GM12891 (cell line): ENCODE data around the gene TSSC4.

Experiments
- DNase-seq: peaks from one replicate; pipeline ENCODE4 v3.0.0; 2011; ENCODE audit warnings: low spot score; ENCODE audit not compliant: insufficient read length
- FAIRE-seq: peaks from 2 replicates; lab custom pipeline; 2011; peaks lifted over from hg19 to GRCh38; lab: Jason Lieb, UNC
- PAX5 ChIP-seq: IDR thresholded peaks from 2 replicates; pipeline ENCODE4 v1.6.1; 2011; ENCODE audit warnings: low read length, moderate library complexity, mild to moderate bottlenecking; ENCODE audit not compliant: insufficient read depth, severe bottlenecking
- POLR2A ChIP-seq: IDR thresholded peaks from 2 replicates; pipeline ENCODE4 v1.6.1; 2011; ENCODE audit warnings: low read depth, low read length, control low read depth
- POLR2AphosphoS5 ChIP-seq: IDR thresholded peaks from 2 replicates; pipeline ENCODE4 v1.6.1; 2011; ENCODE audit warnings: low read depth, low read length, control low read depth
- POU2F2 ChIP-seq: IDR thresholded peaks from 2 replicates; pipeline ENCODE4 v1.6.1; 2011; ENCODE audit warnings: low read depth, mild to moderate bottlenecking, control low read depth, low read length, moderate library complexity
- SPI1 ChIP-seq: IDR thresholded peaks from 2 replicates; pipeline ENCODE4 v1.6.1; 2011; ENCODE audit warnings: low read depth, low read length, control low read depth
- TAF1 ChIP-seq: IDR thresholded peaks from 2 replicates; pipeline ENCODE4 v1.6.1; 2011; ENCODE audit warnings: low read depth, low read length, control low read depth

Gene TSSC4

GRCh38 chr11:2379466-2380174 lies 20.9 kb upstream of the TSSC4 start:
- DNase-seq: no peak
- no peak for FAIRE-seq

GRCh38 chr11:2380396-2380795 lies 20.2 kb upstream of the TSSC4 start:
- peak; percentile 43 for FAIRE-seq
- no peak for TF ChIP-seq SPI1
- TF ChIP-seq TAF1: no peak
- no peak for TF ChIP-seq POLR2AphosphoS5
- TF ChIP-seq PAX5: no peak
- TF ChIP-seq POLR2A: no peak
- TF ChIP-seq POU2F2: no peak

More at GRCh38 chr11:2379466-2380174, 20.9 kb upstream of the TSSC4 start:
- no peak for TF ChIP-seq POLR2A
- TF ChIP-seq POLR2AphosphoS5: no peak
- no peak for TF ChIP-seq PAX5
- TF ChIP-seq SPI1: no peak
- no peak for TF ChIP-seq TAF1
- TF ChIP-seq POU2F2: no peak

DNA sequence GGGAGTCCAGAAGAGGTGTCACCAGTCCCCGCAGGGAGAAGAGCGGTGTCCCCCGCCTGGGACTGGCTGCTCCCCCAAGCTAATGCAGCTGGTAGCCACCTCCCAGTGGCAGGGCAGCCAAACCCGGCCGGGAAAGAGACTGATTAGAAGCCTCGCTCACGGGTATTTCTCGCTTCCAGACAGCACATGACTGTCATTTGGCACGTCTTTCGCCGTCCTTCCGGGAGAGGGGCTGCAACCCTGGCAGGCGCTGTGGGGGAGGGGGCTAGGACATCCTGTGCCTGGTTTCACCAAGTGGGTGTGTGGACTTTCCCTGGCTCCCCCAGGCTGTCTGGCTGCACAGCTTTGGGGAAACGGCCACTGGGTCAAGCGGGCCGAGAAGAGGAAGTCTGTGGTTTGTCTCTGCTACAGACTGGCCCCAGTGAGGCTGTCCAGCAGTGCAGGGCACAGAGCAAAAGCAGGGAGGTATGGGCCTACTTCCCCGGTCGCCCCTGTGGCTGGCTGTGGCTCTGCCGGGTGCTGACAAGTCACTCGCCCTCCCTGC lies 19.7 kb upstream of the TSSC4 start:
- TF ChIP-seq POLR2A (no peak), SPI1 (peak; percentile 86), POLR2AphosphoS5 (peak; percentile 50; the same call in 1 of the 2 replicates), POU2F2 (0 out of 2 replicates have a peak, but pooled peaks have one; percentile 39), PAX5 (no peak)
- FAIRE-seq: peak; percentile 91

More at GRCh38 chr11:2380396-2380795, 20.2 kb upstream of the TSSC4 start:
- DNase-seq: no peak

GRCh38 chr11:2381494-2382128 lies 18.9 kb upstream of the TSSC4 start:
- FAIRE-seq: no peak
- TF ChIP-seq TAF1 (no peak), SPI1 (no peak), POU2F2 (no peak), POLR2AphosphoS5 (no peak), POLR2A (no peak; the same call in 1 of the 2 replicates), PAX5 (no peak)
- DNase-seq: no peak

More for the DNA sequence above, 19.7 kb upstream of the TSSC4 start:
- DNase-seq: no peak

DNA sequence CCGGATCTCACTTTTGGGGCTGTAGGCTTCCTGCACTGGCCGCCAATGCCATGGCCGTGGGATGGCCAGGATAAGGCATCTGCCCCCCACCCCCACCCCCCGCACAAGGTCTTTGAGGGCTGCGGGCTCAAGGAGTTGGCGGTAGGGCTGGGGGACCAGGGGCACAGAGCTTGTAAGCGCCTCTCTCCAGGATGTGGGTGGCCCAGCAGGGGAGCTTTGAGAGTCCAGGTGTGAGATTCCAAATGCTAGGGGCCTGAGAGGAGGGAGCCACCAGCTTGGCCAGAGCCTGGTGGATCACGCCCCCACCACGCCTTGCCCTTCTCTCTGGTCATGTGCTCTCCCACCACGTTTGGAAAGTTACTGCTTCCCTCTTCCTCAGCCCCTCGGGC lies 18.4 kb upstream of the TSSC4 start:
- no peak for DNase-seq
- TF ChIP-seq PAX5 (no peak), POU2F2 (no peak), POLR2AphosphoS5 (no peak; the same call in 1 of the 2 replicates), TAF1 (no peak), SPI1 (no peak), POLR2A (no peak)
- no peak for FAIRE-seq

DNA sequence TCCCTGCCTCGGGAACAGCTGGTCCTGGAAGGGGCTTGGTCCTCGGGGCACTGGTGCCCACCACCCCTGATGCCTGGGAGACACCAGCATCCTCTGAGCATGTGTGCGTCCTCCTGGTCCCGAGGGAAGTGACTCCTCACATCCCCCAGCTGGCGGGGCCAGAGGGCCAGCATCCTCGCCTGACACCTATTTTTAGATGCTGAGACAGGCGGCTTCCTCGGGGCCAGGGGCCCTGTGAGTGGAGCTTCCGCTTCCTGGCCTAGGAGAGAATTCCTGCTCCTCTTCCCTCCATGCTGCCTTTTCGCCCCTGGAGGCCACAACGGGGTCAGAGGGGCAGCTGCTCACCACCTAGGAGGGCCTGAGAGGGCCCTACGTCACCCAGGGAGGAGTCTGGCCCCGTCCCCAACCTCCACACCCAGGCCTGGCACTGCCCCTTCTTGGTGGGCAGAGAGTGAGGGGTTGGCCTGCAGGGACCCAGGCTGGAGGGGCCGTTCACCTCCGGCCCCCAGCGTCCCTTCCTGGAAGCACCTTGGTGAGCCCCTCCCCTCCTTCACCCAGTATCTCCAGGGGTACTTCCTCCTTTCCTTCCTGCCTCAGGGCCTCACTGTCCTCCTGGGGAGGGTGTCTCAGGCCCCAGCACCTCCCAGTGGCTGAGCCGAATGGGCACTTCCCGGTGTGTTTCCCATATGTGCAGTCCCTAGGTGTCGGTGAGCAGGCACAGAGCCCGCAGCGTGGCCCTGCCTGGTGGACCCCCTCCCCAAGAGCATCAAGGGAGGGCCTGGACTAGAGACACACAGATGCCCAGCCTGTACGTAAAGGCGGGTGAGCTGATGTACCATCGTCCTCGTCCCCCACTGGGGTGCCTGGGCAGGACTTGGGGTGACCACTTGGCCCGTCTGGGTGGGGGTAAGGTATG lies 17.4 kb upstream of the TSSC4 start:
- no peak for DNase-seq
- FAIRE-seq: peak; percentile 13
- TF ChIP-seq POLR2AphosphoS5: no peak
- TF ChIP-seq POLR2A: no peak
- TF ChIP-seq POU2F2: no peak
- no peak for TF ChIP-seq TAF1
- no peak for TF ChIP-seq SPI1
- no peak for TF ChIP-seq PAX5

GRCh38 chr11:2383852-2384804 lies 16.4 kb upstream of the TSSC4 start:
- peak; percentile 61 for FAIRE-seq
- no peak for DNase-seq
- TF ChIP-seq POLR2AphosphoS5 (no peak), TAF1 (no peak), POU2F2 (no peak), SPI1 (no peak), POLR2A (no peak), PAX5 (no peak)
